T-helper 9 cell (primary cell): ENCODE data around the gene RPL36AL.
"Not testable (repeated sequence)": the region's sequence is repeated elsewhere in the genome, so short reads cannot be mapped to it uniquely, and the experiment has no call there.

ENCODE experiments used
- DNase-seq: peaks from one replicate; pipeline ENCODE4 v3.0.0-alpha.2; 2020

RPL36AL gene

DNA sequence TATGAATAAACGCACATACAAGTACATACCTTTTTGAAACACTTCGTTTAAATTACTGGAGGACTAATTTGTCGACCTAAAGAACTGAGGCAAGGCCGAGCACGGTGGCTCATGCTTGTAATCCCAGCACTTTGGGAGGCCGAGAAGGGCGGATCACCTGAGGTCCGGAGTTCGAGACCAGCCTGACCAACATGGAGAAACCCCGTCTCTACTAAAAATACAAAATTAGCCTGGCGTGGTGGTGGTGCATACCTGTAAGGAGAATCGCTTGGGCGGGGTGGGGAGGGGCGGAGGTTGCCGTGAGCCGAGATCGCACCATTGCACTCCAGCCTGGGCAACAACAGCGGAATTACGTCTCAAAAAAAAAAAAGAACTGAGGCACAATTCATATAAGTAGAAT is 1.2 kb downstream of the RPL36AL start:
- not testable (repeated sequence) for DNase-seq

DNA sequence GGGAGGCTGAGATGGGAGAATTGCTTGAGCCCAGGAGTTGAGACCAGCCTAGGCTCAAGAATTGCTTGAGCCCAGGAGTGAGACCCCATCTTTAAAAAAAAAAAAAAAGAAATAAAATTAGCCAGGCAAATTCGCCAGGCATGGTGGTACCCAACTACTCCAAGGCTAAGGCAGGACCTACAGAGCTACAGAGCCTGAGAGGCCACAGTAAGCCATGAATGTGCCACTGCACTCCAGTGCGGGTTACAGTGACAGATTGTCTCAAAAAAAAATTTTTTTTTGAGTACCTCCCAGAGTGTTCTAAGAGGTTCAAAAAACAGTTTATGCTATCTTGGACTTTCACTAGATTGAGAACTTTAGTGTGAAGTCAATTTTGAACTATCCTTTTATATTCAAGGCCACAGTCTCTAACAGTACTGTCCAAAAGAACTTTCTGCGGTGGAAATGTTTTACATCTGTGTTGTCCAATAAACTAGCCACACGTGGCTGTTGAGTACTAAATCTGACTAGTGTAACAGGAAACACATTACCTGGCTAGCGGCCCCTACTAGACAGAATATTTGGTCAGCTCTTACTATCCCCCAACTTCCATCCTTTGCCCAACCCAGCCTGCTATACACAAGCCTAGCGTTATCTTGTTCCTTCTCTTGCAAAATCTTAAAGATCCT is 2.4 kb downstream of the RPL36AL start:
- DNase-seq, result no peak

DNA sequence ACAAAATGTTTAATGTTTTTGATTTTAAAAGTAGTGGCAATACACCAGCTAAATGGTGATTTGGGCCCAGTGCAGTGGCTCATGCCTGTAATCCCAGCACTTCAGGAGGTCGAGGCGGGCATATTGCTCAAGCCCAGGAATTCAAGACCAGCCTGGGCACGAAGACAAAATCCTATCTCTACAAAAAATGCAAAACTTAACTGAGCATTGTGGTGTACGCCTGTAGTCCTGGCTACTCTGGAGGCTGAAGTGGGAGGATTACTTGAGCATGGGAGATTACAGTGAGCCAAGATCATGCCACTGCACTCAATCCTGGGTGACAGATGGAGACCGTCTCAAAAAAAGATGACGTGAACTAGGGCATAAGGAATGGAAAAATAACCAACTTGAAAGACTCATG is 4.7 kb downstream of the RPL36AL start:
- DNase-seq, result no peak

DNA sequence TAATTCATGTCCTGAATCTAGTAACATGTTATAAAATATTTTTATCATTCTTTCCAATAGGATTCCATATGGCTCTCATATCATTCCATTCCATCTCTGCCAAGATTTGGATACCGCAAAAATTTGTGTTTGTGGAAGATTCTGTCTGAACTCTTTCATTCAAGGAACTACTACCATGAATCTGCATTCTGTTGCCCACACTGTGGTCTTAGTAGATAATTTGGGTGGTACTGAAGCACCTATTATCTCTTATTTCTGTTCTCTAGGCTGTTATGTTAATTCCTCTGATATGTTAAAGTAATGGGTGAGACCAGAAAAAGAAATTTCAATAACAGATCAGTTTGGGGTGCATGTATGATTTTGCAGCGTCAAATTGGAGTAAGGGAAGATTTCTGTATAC is 6.2 kb downstream of the RPL36AL start:
- DNase-seq, result no peak

DNA sequence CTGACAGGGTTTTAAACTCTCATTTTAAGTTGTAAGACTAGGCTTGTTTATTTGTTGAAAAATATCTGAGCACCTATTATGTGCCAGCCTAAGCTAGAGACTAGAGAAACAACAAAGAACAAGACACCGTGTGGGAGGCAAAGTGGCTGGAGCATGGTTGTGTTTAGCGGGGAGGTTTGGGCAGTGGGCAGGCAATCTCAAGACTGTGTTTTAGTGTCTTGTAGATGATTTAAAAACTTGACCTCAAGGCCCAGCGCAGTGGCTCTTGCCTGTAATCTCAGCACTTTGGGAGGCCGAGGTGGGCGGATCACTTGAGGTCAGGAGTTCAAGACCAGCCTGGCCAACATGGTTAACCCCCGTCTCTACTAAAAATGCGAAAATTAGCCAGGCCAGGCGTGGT is 7.8 kb downstream of the RPL36AL start:
- no peak for DNase-seq

DNA sequence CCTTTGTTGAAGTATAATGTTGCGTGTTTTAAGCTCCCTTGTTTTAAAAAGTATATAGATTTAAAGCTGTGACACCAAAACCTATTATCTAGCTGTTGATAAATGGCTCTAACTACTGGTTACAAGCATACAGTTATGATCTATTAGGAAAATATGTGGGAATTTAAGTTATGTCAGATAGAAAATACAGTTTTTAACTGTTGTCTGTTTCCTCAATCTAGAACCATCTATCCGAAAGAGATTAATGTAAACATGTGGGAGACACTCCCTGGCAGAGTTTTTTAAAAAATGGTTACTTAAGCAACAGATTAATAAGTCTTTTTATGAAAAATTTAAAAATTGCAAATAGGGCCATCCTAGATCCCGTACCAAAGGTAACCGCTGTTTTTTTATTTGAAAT is 8.2 kb downstream of the RPL36AL start:
- DNase-seq, result no peak

DNA sequence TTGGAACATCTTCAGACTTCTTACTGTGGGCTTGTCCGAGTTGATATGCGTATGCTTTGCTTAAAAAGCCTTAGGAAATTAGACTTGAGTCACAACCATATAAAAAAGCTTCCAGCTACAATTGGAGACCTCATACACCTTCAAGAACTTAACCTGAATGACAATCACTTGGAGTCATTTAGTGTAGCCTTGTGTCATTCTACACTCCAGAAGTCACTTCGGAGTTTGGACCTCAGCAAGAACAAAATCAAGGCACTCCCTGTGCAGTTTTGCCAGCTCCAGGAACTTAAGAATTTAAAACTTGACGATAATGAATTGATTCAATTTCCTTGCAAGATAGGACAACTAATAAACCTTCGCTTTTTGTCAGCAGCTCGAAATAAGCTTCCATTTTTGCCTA is 12.8 kb downstream of the RPL36AL start:
- no peak for DNase-seq

DNA sequence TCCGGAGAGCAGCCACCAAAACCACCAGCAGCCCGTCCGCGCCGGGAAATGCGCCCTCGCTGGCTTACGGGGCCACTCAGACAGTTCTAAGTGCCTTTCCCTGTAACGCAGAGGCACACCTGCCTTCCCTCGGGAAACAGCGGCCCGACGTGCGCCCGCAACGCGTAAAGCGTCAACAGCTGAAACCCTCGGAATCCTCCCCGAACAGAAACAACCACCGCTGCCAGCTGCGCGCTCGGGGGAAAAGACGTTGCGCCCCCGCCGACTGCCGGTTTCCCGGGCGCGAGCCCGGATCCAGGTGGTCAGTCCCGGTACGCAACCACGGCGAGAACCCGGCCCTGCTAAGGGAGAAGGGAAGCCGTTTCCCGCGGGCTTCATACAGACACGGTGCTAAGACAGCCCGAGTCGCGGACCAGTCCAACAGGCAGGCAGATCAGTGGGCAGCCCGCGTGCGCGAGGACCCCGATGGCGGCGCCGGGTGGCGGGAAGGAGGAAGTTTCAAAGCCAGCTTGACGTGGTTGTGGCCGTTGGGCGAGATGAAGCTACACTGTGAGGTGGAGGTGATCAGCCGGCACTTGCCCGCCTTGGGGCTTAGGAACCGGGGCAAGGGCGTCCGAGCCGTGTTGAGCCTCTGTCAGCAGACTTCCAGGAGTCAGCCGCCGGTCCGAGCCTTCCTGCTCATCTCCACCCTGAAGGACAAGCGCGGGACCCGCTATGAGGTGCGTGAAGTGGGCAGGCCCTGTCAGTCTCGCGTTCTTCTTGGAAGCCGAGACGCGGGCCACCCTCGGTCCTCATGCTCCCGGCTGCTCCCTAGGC is 21.7 kb downstream of the RPL36AL start, which contains the start of gene LRR1:
LRR1 (plus strand) TSS at position 456 of the 816 bp plus-strand sequence; CDS start at position 537, 81 bp downstream.
- peak; percentile 80 for DNase-seq

DNA sequence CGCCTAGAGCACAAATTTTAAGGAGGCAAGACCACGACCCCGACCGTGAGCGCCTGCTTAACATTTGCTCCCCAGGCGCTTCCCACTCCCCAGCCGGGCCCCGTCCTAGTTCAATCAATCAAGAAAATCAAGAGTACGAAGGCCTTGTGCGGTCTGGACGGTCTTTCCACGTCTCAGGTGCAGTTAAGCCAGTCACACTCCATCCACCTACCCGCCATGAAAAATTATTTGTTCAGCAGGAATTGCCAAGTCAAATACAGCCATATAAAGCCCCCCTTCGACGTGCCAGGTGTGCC is 22.3 kb downstream of the RPL36AL start:
- no peak for DNase-seq

DNA sequence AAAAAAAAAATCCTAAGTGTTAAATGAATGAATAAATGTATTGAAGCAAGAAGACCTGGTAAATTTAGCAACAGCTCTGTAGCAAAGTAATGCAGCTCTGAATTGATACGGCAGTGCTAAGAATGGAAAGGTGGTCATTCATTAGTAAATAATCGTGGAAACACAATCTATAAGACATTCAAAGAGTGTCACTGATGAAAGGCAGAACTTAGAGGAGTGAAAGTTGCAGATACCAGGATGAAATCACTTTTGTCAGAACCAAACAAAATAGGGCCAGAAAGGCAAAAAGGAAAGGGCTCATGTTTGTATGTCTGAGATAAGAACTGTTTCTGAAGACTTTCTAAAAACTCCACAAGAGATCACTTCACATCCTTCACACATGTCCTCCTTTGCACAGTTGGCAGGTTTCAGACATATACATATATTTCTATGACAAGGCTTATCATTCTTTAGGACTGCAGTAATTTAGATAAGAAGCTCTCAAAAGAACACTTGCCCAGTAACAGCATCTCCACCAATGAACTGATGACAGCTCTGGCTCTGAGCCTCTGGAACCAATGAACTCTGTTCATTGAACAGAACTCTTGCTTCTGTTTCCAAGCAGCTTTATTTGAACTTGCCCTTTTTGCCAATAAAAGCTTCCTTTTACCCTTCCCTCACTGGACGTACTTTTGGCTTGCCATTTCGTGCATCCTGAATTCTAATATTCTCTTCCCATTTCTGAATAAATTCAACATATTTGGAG is 25.9 kb downstream of the RPL36AL start:
- no peak for DNase-seq

DNA sequence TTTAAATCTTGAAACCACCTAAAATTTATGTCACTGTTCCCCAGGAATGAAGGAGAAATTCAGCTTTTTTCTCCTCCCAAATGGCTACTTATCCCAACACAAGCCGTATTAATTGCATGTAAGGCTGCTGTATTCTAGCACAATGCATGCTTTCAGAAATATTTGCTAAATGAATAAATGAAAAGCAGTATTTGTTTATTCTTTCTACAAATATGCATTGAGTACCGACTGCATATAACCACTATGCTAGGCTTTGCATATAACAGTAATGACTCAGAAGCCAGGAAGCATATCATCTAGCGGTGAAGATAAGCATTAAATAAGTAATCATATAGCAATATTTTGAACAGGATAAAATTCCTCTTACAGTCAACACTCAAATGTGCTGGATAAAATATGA is 27.4 kb downstream of the RPL36AL start:
- no peak for DNase-seq

DNA sequence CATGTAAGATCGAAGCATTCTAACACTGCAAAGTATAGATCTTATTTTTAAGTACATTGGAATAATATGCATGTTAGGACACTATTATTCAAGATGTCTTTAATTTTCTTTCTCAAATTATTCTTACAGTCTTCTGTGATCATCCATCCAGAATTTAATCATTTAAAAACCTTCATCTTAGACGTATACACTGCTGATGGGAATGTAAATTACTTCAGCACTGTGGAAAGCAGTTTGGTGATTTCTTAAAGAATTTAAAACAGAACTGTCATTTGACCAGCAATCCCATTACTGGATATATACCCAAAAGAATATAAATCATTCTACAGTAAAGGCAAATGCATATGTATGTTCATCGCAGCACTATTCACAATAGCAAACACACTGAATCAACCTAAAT is 31.0 kb downstream of the RPL36AL start:
- DNase-seq, result no peak

DNA sequence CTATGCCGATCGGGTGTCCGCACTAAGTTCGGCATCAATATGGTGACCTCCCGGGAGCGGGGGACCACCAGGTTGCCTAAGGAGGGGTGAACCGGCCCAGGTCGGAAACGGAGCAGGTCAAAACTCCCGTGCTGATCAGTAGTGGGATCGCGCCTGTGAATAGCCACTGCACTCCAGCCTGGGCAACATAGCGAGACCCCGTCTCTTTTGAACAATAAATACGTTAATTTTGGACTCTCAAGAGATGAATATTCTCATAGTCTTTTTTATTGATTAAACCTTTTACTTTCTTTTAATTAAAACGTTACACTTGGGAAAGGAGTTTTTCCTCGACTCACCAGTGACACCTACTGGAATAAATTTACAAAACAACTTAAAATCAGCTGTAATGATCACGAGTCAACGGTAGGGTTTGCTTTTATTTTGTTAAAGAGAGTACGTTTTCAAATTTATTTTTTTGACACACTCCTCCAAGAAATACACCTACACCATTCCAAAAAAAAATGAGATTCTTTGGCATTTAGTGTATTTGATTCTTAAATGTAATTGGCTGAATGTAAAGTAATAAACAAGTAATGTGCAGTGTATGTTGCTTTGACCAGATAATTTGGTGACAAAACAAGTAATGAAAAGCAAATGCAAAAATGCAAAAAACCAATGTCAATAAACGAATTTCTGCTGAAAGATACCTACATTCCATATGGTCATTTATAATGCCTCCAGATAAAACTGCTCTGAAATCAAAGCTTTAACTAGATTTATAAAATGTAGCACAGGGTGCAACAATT is 33.6 kb downstream of the RPL36AL start:
- DNase-seq, result peak; percentile 21

DNA sequence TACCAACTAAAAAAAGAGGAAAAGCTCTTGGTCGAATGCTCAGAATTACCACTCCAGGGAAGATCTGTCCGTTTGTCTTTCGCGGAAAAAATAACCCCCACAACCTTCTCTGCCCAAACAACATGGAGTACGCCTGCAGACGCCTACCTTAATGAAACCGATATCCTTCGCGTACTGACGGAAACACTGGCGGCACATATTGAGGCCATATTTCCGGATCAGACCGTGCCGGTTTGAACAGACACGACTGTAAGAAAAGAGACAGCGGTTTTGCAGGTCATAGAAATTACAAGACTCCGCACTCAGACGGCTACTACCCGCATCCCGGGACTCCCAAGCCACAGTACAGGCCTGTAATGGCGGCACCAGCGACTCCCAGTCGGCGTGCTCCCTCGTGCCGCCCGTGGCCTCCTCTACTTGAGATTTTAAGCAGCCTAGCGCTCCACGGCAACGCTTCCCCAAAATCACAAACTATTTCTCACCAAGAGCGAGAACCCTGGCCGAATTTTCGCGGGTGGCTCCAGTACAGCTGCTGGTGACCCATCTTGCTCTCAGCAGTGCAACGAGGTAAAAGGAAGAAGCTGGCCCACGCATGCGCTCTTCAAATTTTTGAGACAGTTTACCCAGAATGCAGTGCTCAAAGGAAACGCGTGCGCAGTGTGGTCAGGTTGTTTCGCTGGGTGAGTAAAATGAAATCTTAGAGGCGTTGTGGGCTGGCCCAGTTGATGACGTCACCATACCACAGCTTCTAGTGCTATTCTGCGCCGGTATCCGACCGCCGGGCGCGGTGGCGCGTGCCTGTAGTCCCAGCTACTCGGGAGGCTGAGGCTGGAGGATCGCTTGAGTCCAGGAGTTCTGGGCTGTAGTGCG is 34.4 kb downstream of the RPL36AL start, which contains the start of gene RPS29:
RPS29 (minus strand) TSS at position 578 of the 870 bp plus-strand sequence; CDS start at position 544, 34 bp downstream.
- DNase-seq, result peak; percentile 94

DNA sequence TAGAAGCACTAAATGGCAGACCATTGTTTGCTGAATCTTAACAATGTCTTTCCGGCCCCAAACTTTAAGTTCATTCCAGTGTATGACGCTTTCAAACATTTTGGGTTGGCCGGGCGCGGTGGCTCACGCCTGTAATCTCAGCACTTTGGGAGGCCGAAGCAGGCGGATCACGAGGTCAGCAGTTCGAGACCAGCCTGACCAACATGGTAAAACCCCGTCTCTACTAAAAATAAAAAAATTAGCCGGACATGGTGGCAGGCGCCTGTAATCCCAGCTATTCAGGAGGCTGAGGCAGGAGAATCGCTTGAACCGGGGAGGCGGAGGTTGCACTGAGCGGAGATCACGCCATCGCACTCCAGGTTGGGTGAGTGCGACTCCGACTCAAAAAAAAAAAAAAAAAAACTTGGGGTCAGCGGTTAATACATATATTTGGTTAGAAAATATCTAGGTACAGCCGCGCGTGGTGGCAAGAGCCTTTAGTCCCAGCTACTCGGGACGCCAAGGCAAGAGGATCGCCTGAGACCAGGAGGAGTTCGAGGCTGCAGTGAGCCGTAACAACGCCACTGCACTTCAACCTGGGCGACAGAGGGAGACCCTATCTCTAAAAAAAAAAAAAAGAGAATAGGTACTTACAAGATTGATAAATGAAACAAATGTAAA is 35.3 kb downstream of the RPL36AL start:
- DNase-seq, result not testable (repeated sequence)

DNA sequence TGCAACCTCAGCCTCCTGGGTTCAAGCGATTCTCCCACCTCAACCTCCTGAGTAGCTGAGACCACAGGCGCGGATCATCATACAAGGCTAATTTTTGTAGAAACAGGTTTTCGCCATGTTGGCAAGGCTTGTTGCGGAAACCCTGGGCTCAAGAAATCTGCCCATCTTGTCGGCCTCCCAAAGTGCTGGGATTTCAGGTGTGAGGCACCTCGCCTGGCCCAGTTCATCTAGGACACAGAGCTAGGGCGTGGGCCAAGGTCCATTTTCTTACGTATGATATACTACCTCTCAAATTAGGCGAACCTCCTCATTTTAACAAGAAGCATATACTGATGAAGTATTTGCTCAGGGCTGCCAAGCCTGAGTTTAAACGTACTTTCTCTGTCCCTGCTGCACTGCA is 36.4 kb downstream of the RPL36AL start:
- DNase-seq, result no peak

DNA sequence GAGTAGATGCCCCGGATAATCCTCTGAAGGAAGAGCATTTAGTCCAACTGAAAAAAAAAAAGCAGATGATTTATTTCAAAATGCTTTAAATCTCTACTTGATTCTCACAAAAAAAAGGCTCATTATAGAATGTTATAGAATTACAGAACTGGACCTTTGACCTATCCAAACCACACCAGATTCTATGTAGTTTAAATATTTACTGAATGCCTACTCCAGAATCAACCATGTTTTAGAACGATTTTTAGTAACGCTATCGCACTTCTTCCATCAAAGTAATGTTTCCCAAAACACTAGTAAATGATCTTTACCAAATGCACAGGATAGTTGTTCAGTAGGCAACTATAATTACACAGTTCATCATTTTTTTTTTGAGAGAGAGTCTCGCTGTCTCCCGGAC is 36.8 kb downstream of the RPL36AL start:
- DNase-seq, result no peak

DNA sequence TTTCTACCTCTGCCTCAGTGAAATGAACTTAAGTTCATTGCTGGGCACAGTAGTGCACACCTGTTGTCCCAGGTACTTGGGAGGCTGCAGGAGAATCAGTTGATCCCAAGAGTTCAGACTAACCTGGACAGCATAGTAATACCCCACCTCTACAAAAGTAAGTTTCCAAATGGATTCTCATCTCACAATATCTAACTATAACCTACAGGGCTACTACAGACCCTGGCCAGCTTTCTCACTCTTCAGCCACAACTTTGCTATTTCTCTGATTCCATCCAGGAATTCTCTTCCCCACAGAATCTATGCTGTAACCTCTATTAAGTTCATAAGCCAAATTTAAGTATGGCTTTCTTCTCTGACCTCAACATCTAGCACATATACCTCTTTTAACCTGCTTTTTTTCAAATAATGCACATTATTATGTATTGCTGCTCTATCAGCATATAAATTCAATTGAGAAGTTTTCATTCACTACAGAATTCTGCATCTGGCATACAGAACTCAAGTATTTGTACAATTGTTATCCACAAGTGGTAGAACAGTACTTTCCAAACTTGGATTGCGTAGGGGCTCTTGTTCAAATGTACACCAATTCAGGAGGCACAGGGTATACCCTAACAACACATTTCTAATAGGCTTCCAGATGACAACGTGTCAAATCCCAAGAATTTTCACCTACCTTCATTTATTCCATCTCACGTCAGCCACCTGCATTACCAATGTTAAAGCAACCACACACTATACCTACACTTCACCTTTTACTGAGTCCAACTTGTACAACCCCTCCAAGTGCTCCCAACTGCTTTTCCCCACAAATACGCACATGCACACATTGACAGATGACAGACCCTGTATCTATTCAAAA is 38.1 kb downstream of the RPL36AL start:
- no peak for DNase-seq

DNA sequence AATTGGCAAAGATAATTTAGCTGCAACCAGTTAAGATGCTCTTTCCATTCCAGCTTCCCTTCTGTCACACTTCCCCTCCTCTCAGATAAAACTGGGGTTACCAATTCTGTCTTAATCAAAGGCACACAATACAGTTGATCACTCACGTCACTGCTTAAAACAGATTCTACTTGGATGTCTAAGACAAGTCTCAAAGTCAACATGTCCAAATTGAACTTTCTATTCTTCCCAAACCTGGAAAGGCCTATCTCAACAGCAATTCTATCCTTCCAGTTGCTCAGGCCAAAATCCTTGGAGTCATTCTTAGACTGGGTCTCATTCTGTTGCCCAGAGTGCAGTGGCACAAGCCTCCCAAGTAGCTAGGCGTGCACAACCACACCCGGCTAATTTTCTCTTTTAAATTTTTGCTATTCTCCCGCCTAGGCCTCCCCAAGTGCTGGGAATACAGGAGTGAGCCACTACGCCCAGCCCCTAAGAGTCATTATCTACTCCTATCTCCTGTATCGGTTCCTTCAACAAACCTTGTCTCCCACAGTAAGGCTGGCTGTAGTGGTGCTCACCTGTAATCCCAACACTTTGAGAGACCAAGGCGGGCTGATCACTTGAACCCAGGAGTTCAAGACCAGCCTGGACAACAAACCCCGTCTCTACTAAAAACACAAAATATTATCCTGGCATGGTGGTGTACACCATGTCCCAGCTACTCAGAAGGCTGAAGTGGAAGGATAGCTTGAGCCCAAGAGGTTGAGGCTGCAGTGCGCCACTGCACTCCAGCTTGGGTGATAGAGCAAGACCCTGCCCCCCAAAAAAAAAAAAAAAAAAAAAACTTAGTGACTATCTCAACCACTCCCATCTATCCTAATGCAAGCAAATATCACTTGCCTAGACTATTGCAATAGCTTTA is 39.0 kb downstream of the RPL36AL start:
- no peak for DNase-seq
